Ascending aorta (tissue), 2 donors: ENCODE data around the gene CCN6. TPM values are rescaled to one million over a fixed set of nuclear protein-coding genes. Genes with fewer than 3 reads are reported as not detected.

Experiments used
- DNase-seq, 2 donors: peaks; one replicate each; pipeline ENCODE4 v3.0.0-alpha.2; 2019; ENCODE audit warnings: low spot score in 2 of 2
- H3K27ac ChIP-seq, 2 donors: fragments of 200-600 bp; sonication (generic); one replicate each; pipeline ENCODE4 v1.5.1; 2016 to 2017; ENCODE audit warnings: mild to moderate bottlenecking in 1 of 2
- H3K27me3 ChIP-seq: fragments of 200-600 bp; sonication (generic); one replicate; pipeline ENCODE4 v1.5.1; 2017
- H3K36me3 ChIP-seq, 2 donors: fragments of 200-600 bp; sonication (generic); one replicate each; pipeline ENCODE4 v1.5.1; 2016
- H3K4me1 ChIP-seq, 2 donors: fragments of 200-600 bp; sonication (generic); one replicate each; pipeline ENCODE4 v1.5.1; 2016 to 2017; ENCODE audit warnings: mild to moderate bottlenecking in 1 of 2
- H3K4me3 ChIP-seq, 2 donors: fragments of 200-600 bp; sonication (generic); one replicate each; pipeline ENCODE4 v1.5.1; 2016 to 2017; ENCODE audit warnings: mild to moderate bottlenecking in 1 of 2
- H3K9me3 ChIP-seq, 2 donors: fragments of 200-600 bp; sonication (generic); one replicate each; pipeline ENCODE4 v1.5.1; 2016
- CTCF ChIP-seq, 3 experiments: fragments of 200-600 bp in 2 of 3; fragments of 450-650 bp in 1 of 3; sonication (generic) in 2 of 3; IDR thresholded peaks; one replicate each; pipeline ENCODE4 v1.5.1; 2016 to 2019; ENCODE audit warnings: antibody characterized with exemption in 3 of 3, mild to moderate bottlenecking in 1 of 3, moderate library complexity in 1 of 3
- intact Hi-C: fragments of 100-400 bp; cut with DNase I; formaldehyde crosslinking; loops from one replicate; pipeline ENCODE4 v1.15.1; 2023
- total RNA-seq: library from RNA; depleted of rRNA; stranded (reverse); fragments of >200 nt; gene quantifications from one replicate; pipeline ENCODE4 v1.1.0, GENCODE V29; 2016

The CCN6 gene
- total RNA-seq, 1 donor from 2014 or later = not detected

GRCh38 chr6:112066606-112067005 lies 12.7 kb downstream of the CCN6 start:
- intact Hi-C loops = no loop called here
- no peaks in the 10 kb centered on the region for H3K9me3 ChIP-seq
- no peak for TF ChIP-seq CTCF (IDR thresholded peaks at IDR 0.05)
- H3K36me3 ChIP-seq = peaks cover 0 to 16% of the 10 kb centered on the region in 2 donors
- no peak overlapping the region for H3K4me3 ChIP-seq
- H3K4me1 ChIP-seq = no peaks in the 10 kb centered on the region
- H3K27me3 ChIP-seq = no peaks in the 10 kb centered on the region
- H3K27ac ChIP-seq = no peak overlapping the region
- no peak for DNase-seq

- no peak for TF ChIP-seq CTCF (IDR thresholded peaks at IDR 0.05)
- H3K4me3 ChIP-seq = no peak overlapping the region
- peaks cover 12 to 34% of the 10 kb centered on the region in 2 donors for H3K36me3 ChIP-seq
Observed at GRCh38 chr6:112081569-112081968, 27.7 kb downstream of the CCN6 start.

GRCh38 chr6:112085286-112086065 lies 31.6 kb downstream of the CCN6 start:
- no peak for TF ChIP-seq CTCF (IDR thresholded peaks at IDR 0.05)
- no peak overlapping the region for H3K4me3 ChIP-seq
- no peak overlapping the region for H3K27ac ChIP-seq
- peaks cover 0 to 2% of the 10 kb centered on the region in 2 donors for H3K4me1 ChIP-seq
- peaks cover under 1% of the 10 kb centered on the region in 2 donors for H3K36me3 ChIP-seq
- no peaks in the 10 kb centered on the region for H3K9me3 ChIP-seq
- H3K27me3 ChIP-seq = no peaks in the 10 kb centered on the region
- DNase-seq = no peak
- intact Hi-C loops = loop anchor here (5.0 kb wide), 1 partner anchor 227 kb away; no protein-coding TSS in a partner anchor

More at GRCh38 chr6:112081569-112081968, 27.7 kb downstream of the CCN6 start:
- intact Hi-C loops = no loop called here
- Histone ChIP-seq H3K27ac (no peak overlapping the region), H3K9me3 (no peaks in the 10 kb centered on the region), H3K27me3 (no peaks in the 10 kb centered on the region), H3K4me1 (peaks cover 0 to 2% of the 10 kb centered on the region in 2 donors)
- no peak for DNase-seq

- no peak for DNase-seq
- intact Hi-C loops = loop anchor here (5.0 kb wide), 1 partner anchor 226 kb away; no protein-coding TSS in a partner anchor
- Histone ChIP-seq H3K27me3 (no peaks in the 10 kb centered on the region), H3K27ac (peak overlapping the region; percentile 73 to 76), H3K4me3 (peak overlapping the region; percentile 71 to 91), H3K4me1 (peaks cover 0 to 2% of the 10 kb centered on the region in 2 donors), H3K9me3 (no peaks in the 10 kb centered on the region), H3K36me3 (no peaks in the 10 kb centered on the region)
- no peak for TF ChIP-seq CTCF (IDR thresholded peaks at IDR 0.05)
Observed at GRCh38 chr6:112086744-112087135, 32.8 kb downstream of the CCN6 start.

- H3K27ac ChIP-seq = peak within 1 kb of the TSS; percentile 73 to 76
- H3K9me3 ChIP-seq = no peaks in the 10 kb centered on the region
- H3K4me3 ChIP-seq = peak within 1 kb of the TSS; percentile 71 to 91
- peaks cover 0 to 2% of the 10 kb centered on the region in 2 donors for H3K4me1 ChIP-seq
- no peaks in the 10 kb centered on the region for H3K27me3 ChIP-seq
- TF ChIP-seq CTCF (IDR thresholded peaks at IDR 0.05) = peak in 1 of 3 experiments; percentile 26
- no peaks in the 10 kb centered on the region for H3K36me3 ChIP-seq
- peak; percentile 87 to 96 for DNase-seq
- intact Hi-C loops = loop anchor here (5.0 kb wide), 1 partner anchor 225 kb away; no protein-coding TSS in a partner anchor
Observed at GRCh38 chr6:112087136-112087911, 33.4 kb downstream of the CCN6 start, which contains the start of the genes FAM229B and TUBE1. Gene FAM229B (plus strand): TSS chr6:112087591. CDS start chr6:112099284, 11,693 bp downstream. Gene TUBE1 (minus strand): TSS chr6:112087482. CDS start chr6:112087434, 48 bp downstream.
